A673 (cell line): Measurements from ENCODE around the gene METAP2. TPM values are rescaled to one million over a fixed set of nuclear protein-coding genes. Genes with fewer than 3 reads are reported as not detected.
"Not testable (repeated sequence)": the region's sequence is repeated elsewhere in the genome, so short reads cannot be mapped to it uniquely, and the experiment has no call there.

Experiments used
- BruUV-seq: library from RNA; stranded (reverse); fragments of 400-500 nt; replicated peaks from 2 replicates; lab custom pipeline; 2021; lab: Mats Ljungman, UMichigan
- CTCF ChIA-PET: fragments of 300-600 bp; sonication (Branson Sonifier 250); formaldehyde crosslinking; loops from one replicate; lab custom pipeline; 2022; ENCODE audit warnings: antibody characterized with exemption; lab: Charles Lee
- POLR2A ChIA-PET: fragments of 300-600 bp; sonication (Branson Sonifier 250); formaldehyde crosslinking; loops from one replicate; lab custom pipeline; 2022; ENCODE audit warnings: antibody characterized with exemption; ENCODE audit not compliant: low non-redundant PET; lab: Charles Lee
- DNase-seq: peaks from one replicate; pipeline ENCODE4 v3.0.0-alpha.2; 2015; ENCODE audit warnings: low spot score
- H3K27ac ChIP-seq: fragments of 200-600 bp; sonication (generic); 2 replicates; pipeline ENCODE4 v1.5.1; 2016; ENCODE audit warnings: mixed run types, low read depth, mild to moderate bottlenecking, mixed read lengths, antibody characterized with exemption, low read length; ENCODE audit not compliant: poor library complexity, severe bottlenecking
- H3K27me3 ChIP-seq: fragments of 200-600 bp; sonication (generic); replicated peaks from 2 replicates; pipeline ENCODE4 v1.6.1; 2017; ENCODE audit warnings: mixed run types, low read depth, mild to moderate bottlenecking, mixed read lengths, antibody characterized with exemption, low read length; ENCODE audit not compliant: insufficient read depth, poor library complexity
- H3K36me3 ChIP-seq: fragments of 200-600 bp; sonication (generic); 2 replicates; pipeline ENCODE4 v1.6.1; 2016; ENCODE audit warnings: mixed run types, mild to moderate bottlenecking, mixed read lengths, antibody characterized with exemption, low read length; ENCODE audit not compliant: insufficient read depth, poor library complexity, severe bottlenecking
- H3K4me1 ChIP-seq: fragments of 200-600 bp; sonication (generic); 2 replicates; pipeline ENCODE4 v1.6.1; 2017; ENCODE audit warnings: mixed run types, mild to moderate bottlenecking, mixed read lengths, antibody characterized with exemption, low read length; ENCODE audit not compliant: insufficient read depth, poor library complexity, severe bottlenecking
- H3K4me3 ChIP-seq: fragments of 200-600 bp; sonication (generic); 2 replicates; pipeline ENCODE4 v1.5.1; 2016; ENCODE audit warnings: low read depth, mixed run types, mild to moderate bottlenecking, mixed read lengths, low read length; ENCODE audit not compliant: poor library complexity, severe bottlenecking
- H3K9me3 ChIP-seq: fragments of 200-600 bp; sonication (generic); 2 replicates; pipeline ENCODE4 v1.6.1; 2016; ENCODE audit warnings: mixed run types, low read depth, mild to moderate bottlenecking, mixed read lengths, antibody characterized with exemption, low read length; ENCODE audit not compliant: poor library complexity, severe bottlenecking
- CTCF ChIP-seq: fragments of 300-800, 200-600 bp; sonication (generic); conservative IDR thresholded peaks from 2 replicates; pipeline ENCODE4 v1.5.1; 2017; ENCODE audit warnings: low read depth, mild to moderate bottlenecking, antibody characterized with exemption, low read length, moderate library complexity, mixed read lengths
- EZH2 ChIP-seq: fragments of 200-600 bp; sonication (generic); IDR thresholded peaks from 2 replicates; pipeline ENCODE4 v1.6.1; 2017; ENCODE audit warnings: borderline replicate concordance, low read depth, mild to moderate bottlenecking, mixed read lengths, antibody characterized with exemption, low read length; ENCODE audit not compliant: poor library complexity, severe bottlenecking
- intact Hi-C: fragments of 100-400 bp; cut with micrococcal nuclease; formaldehyde crosslinking; loops from one replicate; pipeline ENCODE4 v1.10.0; 2022; ENCODE audit not compliant: unreplicated experiment
- total RNA-seq: library from RNA; stranded (reverse); gene quantifications from 2 replicates; pipeline ENCODE4 v1.2.3, GENCODE V29; 2021

Gene METAP2
- total RNA-seq, 1 experiment from 2014 or later, result 135 TPM

- ChIA-PET POLR2A (no interaction called here), CTCF (no interaction called here)
- H3K27me3 ChIP-seq, result no peaks in the 10 kb centered on the region
- peaks cover 1% of the 10 kb centered on the region for H3K9me3 ChIP-seq
- intact Hi-C loops, result no loop called here
- H3K4me1 ChIP-seq, result no peaks in the 10 kb centered on the region
- no peak overlapping the region for H3K27ac ChIP-seq
- no peak overlapping the region for H3K4me3 ChIP-seq
- no peaks in the 10 kb centered on the region for H3K36me3 ChIP-seq
- TF ChIP-seq CTCF, result no peak
- no peak for TF ChIP-seq EZH2
- no TSS peak for BruUV-seq
- DNase-seq, result no peak
These were observed 10.9 kb upstream of the METAP2 start for GRCh38 chr12:95463050-95463449.

- BruUV-seq, CTCF ChIA-PET, POLR2A ChIA-PET: not testable (repeated sequence)
These were observed 10.2 kb upstream of the METAP2 start for GRCh38 chr12:95463776-95464175.

GRCh38 chr12:95465275-95465674, 8.7 kb upstream of the METAP2 start:
- CTCF ChIA-PET, result interaction anchor here (0.7 kb wide), 1 partner anchor 174 kb away, joined by 4 read pairs; no protein-coding TSS in a partner anchor
- Histone ChIP-seq H3K36me3 (no peaks in the 10 kb centered on the region), H3K27me3 (no peaks in the 10 kb centered on the region), H3K4me3 (no peak overlapping the region), H3K9me3 (no peaks in the 10 kb centered on the region), H3K4me1 (no peaks in the 10 kb centered on the region), H3K27ac (no peak overlapping the region)
- intact Hi-C loops, result no loop called here
- no peak for TF ChIP-seq EZH2
- POLR2A ChIA-PET, result no interaction called here
- BruUV-seq, result no TSS peak
- DNase-seq, result no peak

More at GRCh38 chr12:95463776-95464175, 10.2 kb upstream of the METAP2 start:
- H3K9me3 ChIP-seq, H3K27ac ChIP-seq, H3K4me3 ChIP-seq, DNase-seq, intact Hi-C loops, H3K4me1 ChIP-seq, H3K27me3 ChIP-seq, H3K36me3 ChIP-seq: not testable (repeated sequence)

GRCh38 chr12:95470300-95470699, 3.7 kb upstream of the METAP2 start:
- BruUV-seq, result no TSS peak
- TF ChIP-seq CTCF (no peak), EZH2 (no peak)
- POLR2A ChIA-PET, result no interaction called here
- H3K9me3 ChIP-seq, result no peaks in the 10 kb centered on the region
- no peaks in the 10 kb centered on the region for H3K27me3 ChIP-seq
- intact Hi-C loops, result no loop called here
- no peak overlapping the region for H3K27ac ChIP-seq
- H3K4me3 ChIP-seq, result no peak overlapping the region
- DNase-seq, result no peak
- H3K4me1 ChIP-seq, result peaks cover 1% of the 10 kb centered on the region
- CTCF ChIA-PET, result no interaction called here
- no peaks in the 10 kb centered on the region for H3K36me3 ChIP-seq
